Astrocyte (in vitro differentiated cells and primary cell): ENCODE measurements around the gene CCDC190. TPM values are rescaled to one million over a fixed set of nuclear protein-coding genes. Genes with fewer than 3 reads are reported as not detected.

Experiments
- DNase-seq: peaks from one replicate; pipeline ENCODE4 v3.0.0-alpha.2; 2010; ENCODE audit warnings: low read depth
- FAIRE-seq: peaks from 2 replicates; lab custom pipeline; 2011; peaks lifted over from hg19 to GRCh38; lab: Jason Lieb, UNC
- H2AFZ ChIP-seq: 2 replicates; pipeline ENCODE4 v1.6.0; 2012; ENCODE audit warnings: low read depth, low read length, inconsistent platforms
- H3K27ac ChIP-seq: 2 replicates; pipeline ENCODE4 v1.5.1; 2011; ENCODE audit warnings: low read depth, low read length, inconsistent platforms
- H3K27me3 ChIP-seq: 2 replicates; pipeline ENCODE4 v1.6.0; 2011; ENCODE audit warnings: low read length, inconsistent platforms; ENCODE audit not compliant: insufficient read depth
- H3K36me3 ChIP-seq: 2 replicates; pipeline ENCODE4 v1.5.1; 2011; ENCODE audit warnings: low read length, inconsistent platforms; ENCODE audit not compliant: insufficient read depth
- H3K4me1 ChIP-seq: 2 replicates; pipeline ENCODE4 v1.5.1; 2011; ENCODE audit warnings: low read length, inconsistent platforms; ENCODE audit not compliant: insufficient read depth
- H3K4me2 ChIP-seq: 2 replicates; pipeline ENCODE4 v1.6.0; 2012; ENCODE audit warnings: low read length, inconsistent platforms
- H3K4me3 ChIP-seq: 2 replicates; pipeline ENCODE4 v1.5.1; 2011; ENCODE audit warnings: low read depth, mild to moderate bottlenecking, low read length, inconsistent platforms; ENCODE audit not compliant: insufficient read depth
- H3K79me2 ChIP-seq: 2 replicates; pipeline ENCODE4 v1.6.0; 2012; ENCODE audit warnings: mild to moderate bottlenecking, low read length, inconsistent platforms; ENCODE audit not compliant: insufficient read depth
- H3K9ac ChIP-seq: 2 replicates; pipeline ENCODE4 v1.6.0; 2012; ENCODE audit warnings: mild to moderate bottlenecking, low read length, inconsistent platforms
- H3K9me3 ChIP-seq: 2 replicates; pipeline ENCODE4 v1.5.1; 2012; ENCODE audit warnings: low read depth, mild to moderate bottlenecking, low read length, inconsistent platforms; ENCODE audit not compliant: insufficient read depth
- H4K20me1 ChIP-seq: 2 replicates; pipeline ENCODE4 v1.6.0; 2012; ENCODE audit warnings: low read length, inconsistent platforms; ENCODE audit not compliant: insufficient read depth
- H3K27ac Mint-ChIP-seq: one replicate; pipeline ENCODE4 v1.8.0; 2021; ENCODE audit warnings: mild to moderate bottlenecking, mixed read lengths; ENCODE audit not compliant: unreplicated experiment
- H3K27me3 Mint-ChIP-seq: one replicate; pipeline ENCODE4 v1.8.0; 2021; ENCODE audit warnings: low read depth, mixed read lengths; ENCODE audit not compliant: unreplicated experiment
- H3K36me3 Mint-ChIP-seq: one replicate; pipeline ENCODE4 v1.8.0; 2021; ENCODE audit warnings: low read depth, mixed read lengths; ENCODE audit not compliant: unreplicated experiment
- H3K4me1 Mint-ChIP-seq: one replicate; pipeline ENCODE4 v1.8.0; 2021; ENCODE audit warnings: low read depth, mixed read lengths; ENCODE audit not compliant: unreplicated experiment
- H3K4me3 Mint-ChIP-seq: one replicate; pipeline ENCODE4 v1.8.0; 2021; ENCODE audit warnings: mild to moderate bottlenecking, moderate library complexity, mixed read lengths; ENCODE audit not compliant: unreplicated experiment
- H3K9me3 Mint-ChIP-seq: one replicate; pipeline ENCODE4 v1.8.0; 2021; ENCODE audit warnings: mild to moderate bottlenecking, mixed read lengths; ENCODE audit not compliant: unreplicated experiment
- CTCF ChIP-seq: IDR thresholded peaks from 2 replicates; pipeline ENCODE4 v1.5.1; 2011; ENCODE audit warnings: low read depth, mild to moderate bottlenecking, inconsistent platforms, low read length, moderate library complexity; ENCODE audit not compliant: insufficient read depth
- EZH2 ChIP-seq: IDR thresholded peaks from 2 replicates; pipeline ENCODE4 v1.6.1; 2012; ENCODE audit warnings: mild to moderate bottlenecking, low read length, inconsistent platforms; ENCODE audit not compliant: insufficient read depth
- total RNA-seq: library from RNA; stranded (reverse); gene quantifications from 2 replicates; pipeline ENCODE4 v1.2.1, GENCODE V29; 2021

The CCDC190 gene
- total RNA-seq, 1 donor from 2014 or later: not detected

GRCh38 chr1:162857850-162858249, 3.1 kb downstream of the CCDC190 start:
- Histone ChIP-seq H3K4me3 (no peak overlapping the region), H3K9ac (peak overlapping the region; percentile 38), H3K4me1 (peaks cover 47% of the 10 kb centered on the region), H3K79me2 (no peaks in the 10 kb centered on the region), H3K4me2 (peak overlapping the region; percentile 18), H3K36me3 (no peaks in the 10 kb centered on the region), H4K20me1 (no peaks in the 10 kb centered on the region), H3K9me3 (no peaks in the 10 kb centered on the region), H2AFZ (no peak overlapping the region), H3K27ac (peak overlapping the region; percentile 92), H3K27me3 (no peaks in the 10 kb centered on the region)
- peak; percentile 60 for DNase-seq
- H3K4me3 Mint-ChIP-seq: no peak overlapping the region
- no peaks in the 10 kb centered on the region for H3K27me3 Mint-ChIP-seq
- H3K36me3 Mint-ChIP-seq: no peaks in the 10 kb centered on the region
- peaks cover 20% of the 10 kb centered on the region for H3K4me1 Mint-ChIP-seq
- FAIRE-seq: no peak
- no peaks in the 10 kb centered on the region for H3K9me3 Mint-ChIP-seq
- no peak for TF ChIP-seq CTCF
- no peak for TF ChIP-seq EZH2
- H3K27ac Mint-ChIP-seq: no peak overlapping the region

GRCh38 chr1:162856260-162856659, 4.7 kb downstream of the CCDC190 start:
- peak overlapping the region; percentile 92 for H3K27ac ChIP-seq
- DNase-seq: peak; percentile 99

More at GRCh38 chr1:162856260-162856659, 4.7 kb downstream of the CCDC190 start:
- H3K4me1 ChIP-seq: peaks cover 43% of the 10 kb centered on the region
- no peaks in the 10 kb centered on the region for H3K36me3 ChIP-seq
- H3K4me1 Mint-ChIP-seq: peaks cover 20% of the 10 kb centered on the region
- H3K79me2 ChIP-seq: no peaks in the 10 kb centered on the region
- no peak overlapping the region for H3K4me3 Mint-ChIP-seq
- H3K9me3 ChIP-seq: no peaks in the 10 kb centered on the region
- H3K27me3 Mint-ChIP-seq: no peaks in the 10 kb centered on the region
- peak overlapping the region; percentile 3 for H3K4me3 ChIP-seq
- peak; percentile 86 for FAIRE-seq
- H3K27ac Mint-ChIP-seq: peak overlapping the region; percentile 93
- H3K9ac ChIP-seq: peak overlapping the region; percentile 75
- H3K27me3 ChIP-seq: no peaks in the 10 kb centered on the region
- peak overlapping the region; percentile 64 for H3K4me2 ChIP-seq
- H3K9me3 Mint-ChIP-seq: no peaks in the 10 kb centered on the region
- no peaks in the 10 kb centered on the region for H3K36me3 Mint-ChIP-seq
- H4K20me1 ChIP-seq: no peaks in the 10 kb centered on the region
- no peak for TF ChIP-seq CTCF
- TF ChIP-seq EZH2: no peak
- H2AFZ ChIP-seq: no peak overlapping the region
